A673 (cell line): Measurements from ENCODE around the gene CD4. TPM values are rescaled to one million over a fixed set of nuclear protein-coding genes. Genes with fewer than 3 reads are reported as not detected.
A peak's percentile ranks its signal among the peaks of the same experiment; 100 is the strongest.

ENCODE experiments used
- BruUV-seq: library from RNA; stranded (reverse); fragments of 400-500 nt; replicated peaks from 2 replicates; lab custom pipeline; 2021; lab: Mats Ljungman, UMichigan
- CTCF ChIA-PET: fragments of 300-600 bp; sonication (Branson Sonifier 250); formaldehyde crosslinking; loops from one replicate; lab custom pipeline; 2022; ENCODE audit warnings: antibody characterized with exemption; lab: Charles Lee
- POLR2A ChIA-PET: fragments of 300-600 bp; sonication (Branson Sonifier 250); formaldehyde crosslinking; loops from one replicate; lab custom pipeline; 2022; ENCODE audit warnings: antibody characterized with exemption; ENCODE audit not compliant: low non-redundant PET; lab: Charles Lee
- DNase-seq: peaks from one replicate; pipeline ENCODE4 v3.0.0-alpha.2; 2015; ENCODE audit warnings: low spot score
- H3K27ac ChIP-seq: fragments of 200-600 bp; sonication (generic); 2 replicates; pipeline ENCODE4 v1.5.1; 2016; ENCODE audit warnings: mixed run types, low read depth, mild to moderate bottlenecking, mixed read lengths, antibody characterized with exemption, low read length; ENCODE audit not compliant: poor library complexity, severe bottlenecking
- H3K27me3 ChIP-seq: fragments of 200-600 bp; sonication (generic); replicated peaks from 2 replicates; pipeline ENCODE4 v1.6.1; 2017; ENCODE audit warnings: mixed run types, low read depth, mild to moderate bottlenecking, mixed read lengths, antibody characterized with exemption, low read length; ENCODE audit not compliant: insufficient read depth, poor library complexity
- H3K36me3 ChIP-seq: fragments of 200-600 bp; sonication (generic); 2 replicates; pipeline ENCODE4 v1.6.1; 2016; ENCODE audit warnings: mixed run types, mild to moderate bottlenecking, mixed read lengths, antibody characterized with exemption, low read length; ENCODE audit not compliant: insufficient read depth, poor library complexity, severe bottlenecking
- H3K4me1 ChIP-seq: fragments of 200-600 bp; sonication (generic); 2 replicates; pipeline ENCODE4 v1.6.1; 2017; ENCODE audit warnings: mixed run types, mild to moderate bottlenecking, mixed read lengths, antibody characterized with exemption, low read length; ENCODE audit not compliant: insufficient read depth, poor library complexity, severe bottlenecking
- H3K4me3 ChIP-seq: fragments of 200-600 bp; sonication (generic); 2 replicates; pipeline ENCODE4 v1.5.1; 2016; ENCODE audit warnings: low read depth, mixed run types, mild to moderate bottlenecking, mixed read lengths, low read length; ENCODE audit not compliant: poor library complexity, severe bottlenecking
- H3K9me3 ChIP-seq: fragments of 200-600 bp; sonication (generic); 2 replicates; pipeline ENCODE4 v1.6.1; 2016; ENCODE audit warnings: mixed run types, low read depth, mild to moderate bottlenecking, mixed read lengths, antibody characterized with exemption, low read length; ENCODE audit not compliant: poor library complexity, severe bottlenecking
- CTCF ChIP-seq: fragments of 300-800, 200-600 bp; sonication (generic); conservative IDR thresholded peaks from 2 replicates; pipeline ENCODE4 v1.5.1; 2017; ENCODE audit warnings: low read depth, mild to moderate bottlenecking, antibody characterized with exemption, low read length, moderate library complexity, mixed read lengths
- EZH2 ChIP-seq: fragments of 200-600 bp; sonication (generic); IDR thresholded peaks from 2 replicates; pipeline ENCODE4 v1.6.1; 2017; ENCODE audit warnings: borderline replicate concordance, low read depth, mild to moderate bottlenecking, mixed read lengths, antibody characterized with exemption, low read length; ENCODE audit not compliant: poor library complexity, severe bottlenecking
- intact Hi-C: fragments of 100-400 bp; cut with micrococcal nuclease; formaldehyde crosslinking; loops from one replicate; pipeline ENCODE4 v1.10.0; 2022; ENCODE audit not compliant: unreplicated experiment
- total RNA-seq: library from RNA; stranded (reverse); gene quantifications from 2 replicates; pipeline ENCODE4 v1.2.3, GENCODE V29; 2021

Gene CD4
- total RNA-seq, 1 experiment from 2014 or later = not detected

DNA sequence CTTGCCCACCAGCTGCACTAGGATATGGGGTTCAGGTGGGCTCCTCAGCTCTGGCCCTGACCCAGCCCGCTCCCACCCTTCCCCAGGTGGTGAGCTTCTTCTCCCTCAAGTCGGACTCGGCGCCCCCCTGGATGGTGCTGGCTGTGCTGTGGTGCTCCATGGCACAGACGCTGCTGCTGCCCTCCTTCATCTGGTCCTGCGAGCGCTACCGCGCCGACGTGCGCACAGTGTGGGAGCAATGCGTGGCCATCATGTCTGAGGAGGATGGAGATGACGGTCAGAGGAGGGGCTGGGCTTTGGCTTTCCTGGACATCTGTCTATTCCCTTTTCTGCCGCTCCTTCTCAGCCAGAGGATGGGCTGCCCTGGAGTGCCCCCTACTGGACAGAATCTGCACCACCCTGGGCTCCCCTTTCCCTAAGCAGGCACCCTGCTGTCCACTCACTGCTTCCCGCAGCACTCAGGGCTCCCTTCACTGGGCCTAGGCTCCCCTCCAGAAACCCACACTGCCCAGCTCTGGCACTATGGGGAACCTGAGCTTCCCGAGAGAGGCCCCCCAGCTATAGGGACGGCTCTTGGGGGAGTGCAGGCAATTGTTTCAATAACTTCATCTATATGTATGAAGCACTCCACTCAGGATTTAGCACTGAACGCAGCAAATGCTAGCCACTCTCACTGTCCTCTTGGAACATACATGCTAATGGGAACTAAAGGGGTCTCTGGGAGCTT is 36.2 kb downstream of the CD4 start:
- no peaks in the 10 kb centered on the region for H3K27me3 ChIP-seq
- no TSS peak for BruUV-seq
- H3K9me3 ChIP-seq = no peaks in the 10 kb centered on the region
- peaks cover 37% of the 10 kb centered on the region for H3K4me1 ChIP-seq
- ChIA-PET POLR2A (interaction anchor here (0.9 kb wide), 1 partner anchor 72 kb away, joined by 3 read pairs; no protein-coding TSS in a partner anchor), CTCF (interaction anchor here (1.0 kb wide), 2 partner anchors 45 to 72 kb away, joined by 3 to 6 read pairs; partner anchors contain the start of gene MLF2)
- DNase-seq = peak; percentile 85
- H3K27ac ChIP-seq = peak overlapping the region; percentile 11
- no peak overlapping the region for H3K4me3 ChIP-seq
- intact Hi-C loops = loop anchor here (1.0 to 5.0 kb wide), 3 partner anchors 58 to 208 kb away; partner anchors contain the start of genes MLF2 and PTMS
- H3K36me3 ChIP-seq = peaks cover 2% of the 10 kb centered on the region
- TF ChIP-seq EZH2 = no peak
- TF ChIP-seq CTCF = peak; percentile 92

DNA sequence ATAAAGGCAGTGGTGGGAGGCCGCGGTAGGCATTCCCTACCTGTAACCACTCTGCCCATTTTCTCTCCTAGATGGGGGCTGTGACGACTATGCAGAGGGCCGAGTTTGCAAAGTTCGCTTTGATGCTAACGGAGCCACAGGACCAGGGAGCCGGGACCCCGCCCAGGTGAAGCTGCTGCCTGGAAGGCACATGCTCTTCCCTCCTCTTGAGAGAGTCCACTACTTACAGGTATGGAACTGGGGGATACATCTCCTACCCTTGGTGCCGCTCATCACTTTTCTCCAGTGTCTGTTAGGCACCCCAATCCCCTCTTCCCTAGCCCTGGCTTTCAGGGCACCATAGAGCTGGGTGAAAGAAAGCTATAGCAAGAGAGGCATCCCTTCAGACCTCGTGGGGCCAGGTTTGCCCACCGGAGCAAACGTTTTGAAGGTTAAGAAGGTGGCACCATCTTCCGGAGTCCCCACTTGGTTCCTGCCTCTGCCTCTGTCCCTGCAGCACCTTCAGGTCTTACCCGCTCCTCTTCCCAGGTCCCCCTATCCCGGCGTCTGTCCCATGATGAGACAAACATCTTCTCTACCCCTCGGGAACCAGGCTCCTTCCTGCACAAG is 36.9 kb downstream of the CD4 start:
- Histone ChIP-seq H3K9me3 (no peaks in the 10 kb centered on the region), H3K36me3 (peaks cover 8% of the 10 kb centered on the region), H3K4me3 (no peak overlapping the region), H3K4me1 (peaks cover 32% of the 10 kb centered on the region), H3K27ac (peak overlapping the region; percentile 11), H3K27me3 (no peaks in the 10 kb centered on the region)
- intact Hi-C loops = loop anchor here (5.0 kb wide), 2 partner anchors 59 to 209 kb away; partner anchors contain the start of gene PTMS
- TF ChIP-seq CTCF (no peak), EZH2 (no peak)
- no peak for DNase-seq
- ChIA-PET CTCF (no interaction called here), POLR2A (interaction anchor here (0.9 kb wide), 1 partner anchor 73 kb away, joined by 3 read pairs; no protein-coding TSS in a partner anchor)
- BruUV-seq = no TSS peak

DNA sequence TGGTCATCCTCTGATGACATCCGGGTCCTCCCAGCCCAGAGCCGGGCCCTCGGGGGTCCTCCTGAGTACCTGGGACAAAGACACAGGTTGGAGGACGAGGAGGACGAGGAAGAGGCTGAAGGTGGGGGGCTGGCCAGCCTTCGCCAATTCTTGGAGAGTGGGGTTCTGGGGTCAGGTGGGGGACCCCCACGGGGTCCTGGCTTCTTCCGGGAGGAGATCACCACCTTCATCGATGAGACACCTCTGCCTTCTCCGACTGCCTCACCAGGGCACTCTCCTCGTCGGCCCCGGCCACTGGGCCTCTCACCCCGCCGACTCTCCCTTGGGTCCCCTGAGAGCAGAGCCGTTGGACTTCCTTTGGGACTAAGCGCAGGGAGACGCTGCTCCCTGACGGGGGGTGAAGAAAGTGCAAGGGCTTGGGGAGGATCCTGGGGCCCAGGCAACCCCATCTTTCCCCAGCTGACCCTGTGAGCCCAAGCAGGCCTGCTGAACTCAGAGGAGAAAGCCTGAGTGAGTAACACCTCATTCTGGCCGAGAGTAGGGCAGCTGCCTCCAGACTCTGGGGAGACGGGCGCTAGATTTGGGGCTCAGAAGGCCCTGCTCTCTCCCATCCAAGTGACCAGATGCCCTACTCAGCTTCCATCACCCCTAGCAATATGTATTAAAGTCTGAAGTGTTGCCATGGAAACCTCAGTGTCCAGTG is 37.6 kb downstream of the CD4 start:
- CTCF ChIA-PET = interaction anchor here (0.6 to 0.9 kb wide), 2 partner anchors 75 to 103 kb away, joined by 3 read pairs; no protein-coding TSS in a partner anchor
- TF ChIP-seq CTCF = no peak
- Histone ChIP-seq H3K9me3 (no peaks in the 10 kb centered on the region), H3K4me1 (peaks cover 28% of the 10 kb centered on the region), H3K27me3 (no peaks in the 10 kb centered on the region), H3K4me3 (no peak overlapping the region), H3K27ac (peak overlapping the region; percentile 57), H3K36me3 (peaks cover 15% of the 10 kb centered on the region)
- BruUV-seq = no TSS peak
- no peak for DNase-seq
- POLR2A ChIA-PET = interaction anchor here (0.6 to 0.9 kb wide), 2 partner anchors 73 to 595 kb away, joined by 3 read pairs; no protein-coding TSS in a partner anchor
- intact Hi-C loops = loop anchor here (5.0 kb wide), 2 partner anchors 60 to 210 kb away; partner anchors contain the start of gene PTMS
